ENCODE results near the gene RTN4R. TPM values are rescaled to one million over a fixed set of nuclear protein-coding genes. Genes with fewer than 3 reads are reported as not detected.
"Not testable (repeated sequence)": the region's sequence is repeated elsewhere in the genome, so short reads cannot be mapped to it uniquely, and the experiment has no call there.

The RTN4R gene
- total RNA-seq, 1 experiment from 2014 or later = 11.9 TPM

DNA sequence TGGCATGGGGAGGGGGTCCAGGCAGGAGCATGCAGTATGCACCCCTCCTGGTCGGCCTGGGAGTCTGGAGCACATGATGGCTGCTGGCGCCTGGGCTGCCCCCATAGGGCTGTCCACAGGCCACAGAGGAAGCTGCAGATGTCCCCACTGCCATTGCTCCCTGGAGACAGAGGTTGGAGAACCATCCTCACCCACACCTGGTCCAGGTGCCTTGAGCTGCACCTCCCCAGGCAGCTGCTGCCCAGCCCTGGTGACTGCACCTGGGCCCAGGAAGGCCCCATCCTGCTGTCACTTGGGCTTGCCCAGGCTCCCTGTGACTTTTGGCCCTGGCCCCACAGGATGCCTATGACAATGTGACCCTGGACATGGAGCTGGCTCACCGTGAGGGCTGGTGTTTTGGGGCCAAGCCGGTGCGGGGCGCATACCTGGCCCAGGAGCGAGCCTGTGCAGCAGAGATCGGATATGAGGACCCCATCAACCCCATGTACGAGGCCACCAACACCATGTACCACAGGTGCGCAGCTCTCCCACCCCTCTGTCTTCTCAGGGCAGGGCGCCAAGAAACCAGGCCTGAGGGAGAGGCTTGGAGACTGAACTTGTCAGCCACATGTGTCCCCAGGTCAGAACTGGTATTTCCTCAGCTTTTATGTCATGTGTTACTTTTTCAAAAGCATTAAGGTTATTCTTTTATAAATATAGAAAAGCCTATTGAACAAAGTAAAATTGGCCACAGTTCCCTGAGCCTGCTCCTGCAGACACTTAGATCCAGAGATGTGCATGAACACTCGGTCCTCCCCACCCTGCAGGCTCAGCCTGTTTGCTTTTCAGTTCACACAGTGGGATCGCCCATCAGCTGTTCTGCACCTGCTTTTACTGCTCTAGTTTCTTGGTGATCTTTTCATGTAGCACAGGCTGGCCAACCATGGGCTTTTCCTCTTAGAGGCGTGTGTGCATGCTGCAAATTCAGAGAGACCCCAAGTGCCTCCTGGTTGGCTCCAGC lies 39.6 kb upstream of the RTN4R start:
- in situ Hi-C loops (cut with HindIII; ENCODE audit: low pct_unique_long_range_greater_than_20kb, low sequenced_read_pairs); DNase-seq (ENCODE audit: low read depth): not testable (repeated sequence)

- in situ Hi-C loops (cut with HindIII; ENCODE audit: low pct_unique_long_range_greater_than_20kb, low sequenced_read_pairs); DNase-seq (ENCODE audit: low read depth): not testable (repeated sequence)
Measured at GRCh38 chr22:20306646-20307447, 38.7 kb upstream of the RTN4R start.

GRCh38 chr22:20305894-20306645 lies 38.0 kb upstream of the RTN4R start:
- DNase-seq (ENCODE audit: low read depth) = no peak
- in situ Hi-C loops (cut with HindIII; ENCODE audit: low pct_unique_long_range_greater_than_20kb, low sequenced_read_pairs) = no loop called here

- DNase-seq (ENCODE audit: low read depth); in situ Hi-C loops (cut with HindIII; ENCODE audit: low pct_unique_long_range_greater_than_20kb, low sequenced_read_pairs): not testable (repeated sequence)
Measured at GRCh38 chr22:20305230-20305893, 37.2 kb upstream of the RTN4R start.

DNA sequence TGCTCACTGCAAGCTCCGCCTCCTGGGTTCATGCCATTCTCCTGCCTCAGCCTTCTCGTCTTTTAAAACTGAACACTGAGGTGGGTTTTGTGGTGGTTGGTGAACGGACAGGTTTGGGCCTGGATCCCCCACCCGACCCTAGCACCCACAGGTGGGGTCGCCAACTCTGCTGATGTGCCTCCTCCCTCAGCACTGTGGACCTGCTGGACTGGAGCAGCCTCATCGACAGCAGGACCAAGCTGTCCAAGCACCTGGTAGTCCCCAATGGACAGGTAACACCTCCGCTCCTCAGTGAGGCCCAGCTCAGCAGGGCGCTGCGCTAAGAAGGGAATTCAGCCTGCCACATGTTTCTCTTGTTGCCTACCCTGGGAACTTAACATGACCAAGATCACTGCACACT lies 36.5 kb upstream of the RTN4R start:
- in situ Hi-C loops (cut with HindIII; ENCODE audit: low pct_unique_long_range_greater_than_20kb, low sequenced_read_pairs) = no loop called here
- no peak for DNase-seq (ENCODE audit: low read depth)

DNA sequence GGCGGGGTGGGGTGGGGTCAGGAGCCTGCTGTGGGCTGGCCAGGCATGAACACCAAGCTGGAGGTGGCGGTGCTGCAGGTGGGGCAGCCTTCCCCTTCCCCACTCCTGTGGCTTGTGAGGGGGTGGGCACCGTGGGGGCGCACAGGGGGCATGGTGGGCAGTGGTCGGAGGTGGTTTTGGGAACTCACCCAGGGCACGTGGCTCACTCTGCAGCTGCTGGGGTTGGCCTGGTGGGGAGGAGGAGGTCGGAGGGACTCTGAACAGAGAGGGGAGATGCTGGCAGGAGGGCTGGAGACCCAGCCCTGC lies 35.1 kb upstream of the RTN4R start:
- in situ Hi-C loops (cut with HindIII; ENCODE audit: low pct_unique_long_range_greater_than_20kb, low sequenced_read_pairs); DNase-seq (ENCODE audit: low read depth): not testable (repeated sequence)

DNA sequence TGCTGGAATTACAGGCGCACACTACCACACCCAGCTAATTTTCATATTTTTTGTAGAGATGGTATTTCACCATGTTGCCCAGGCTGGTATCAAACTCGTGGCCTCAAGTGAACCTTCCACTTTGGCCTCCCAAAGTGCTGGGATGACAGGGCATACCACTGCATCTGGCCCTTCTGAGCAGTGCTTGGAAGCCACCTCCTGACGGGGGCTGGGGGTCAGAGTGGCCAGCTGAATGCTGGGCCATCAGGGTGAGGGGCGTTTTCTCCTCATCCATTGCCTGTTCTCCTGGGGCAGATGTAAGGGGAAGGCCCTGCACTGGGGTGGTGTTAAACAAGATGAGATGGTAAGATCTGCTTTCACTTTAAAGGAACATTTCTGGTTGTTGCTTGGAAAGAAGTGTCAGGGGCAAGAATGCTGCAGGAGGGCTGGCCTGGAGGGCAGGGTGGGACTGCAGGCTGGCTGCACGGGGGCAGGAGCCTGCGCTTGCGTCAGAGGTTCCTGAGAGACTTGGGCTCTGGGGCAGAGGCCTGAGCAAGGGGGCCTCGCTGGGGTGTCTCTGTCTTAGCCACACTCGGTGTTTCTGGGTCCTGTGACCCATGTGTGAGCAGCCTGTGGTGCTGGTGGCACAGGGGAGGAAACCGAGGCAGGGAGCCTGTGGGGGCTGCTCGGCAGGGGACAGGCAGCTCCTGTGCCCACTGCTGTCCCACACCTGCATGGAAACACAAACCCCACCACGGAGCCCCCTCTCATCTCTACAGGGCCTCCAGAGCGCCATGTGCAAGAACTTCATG lies 34.5 kb upstream of the RTN4R start:
- DNase-seq (ENCODE audit: low read depth) = no peak
- in situ Hi-C loops (cut with HindIII; ENCODE audit: low pct_unique_long_range_greater_than_20kb, low sequenced_read_pairs) = no loop called here

DNA sequence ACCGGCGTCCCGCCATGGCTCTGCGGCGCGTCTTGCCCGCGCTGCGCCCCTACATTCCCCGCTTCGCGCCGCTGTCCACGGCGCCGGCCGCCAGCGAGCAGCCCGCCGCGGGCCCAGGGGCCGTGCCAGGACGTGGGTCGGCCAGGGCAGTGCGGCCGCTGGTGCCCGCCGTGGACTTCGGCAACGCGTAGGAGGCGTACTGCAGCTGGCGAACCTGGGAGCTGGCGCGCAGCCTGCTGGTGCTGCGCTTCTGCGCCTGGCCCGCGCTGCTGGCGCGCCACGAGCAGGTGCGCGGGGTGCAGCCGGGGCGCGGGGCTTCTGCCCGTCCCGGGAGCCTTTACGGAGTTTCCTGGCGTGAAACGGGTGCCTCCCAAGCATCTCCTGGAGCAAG lies 31.6 kb upstream of the RTN4R start:
- DNase-seq (ENCODE audit: low read depth) = peak; percentile 81
- in situ Hi-C loops (cut with HindIII; ENCODE audit: low pct_unique_long_range_greater_than_20kb, low sequenced_read_pairs) = no loop called here

DNA sequence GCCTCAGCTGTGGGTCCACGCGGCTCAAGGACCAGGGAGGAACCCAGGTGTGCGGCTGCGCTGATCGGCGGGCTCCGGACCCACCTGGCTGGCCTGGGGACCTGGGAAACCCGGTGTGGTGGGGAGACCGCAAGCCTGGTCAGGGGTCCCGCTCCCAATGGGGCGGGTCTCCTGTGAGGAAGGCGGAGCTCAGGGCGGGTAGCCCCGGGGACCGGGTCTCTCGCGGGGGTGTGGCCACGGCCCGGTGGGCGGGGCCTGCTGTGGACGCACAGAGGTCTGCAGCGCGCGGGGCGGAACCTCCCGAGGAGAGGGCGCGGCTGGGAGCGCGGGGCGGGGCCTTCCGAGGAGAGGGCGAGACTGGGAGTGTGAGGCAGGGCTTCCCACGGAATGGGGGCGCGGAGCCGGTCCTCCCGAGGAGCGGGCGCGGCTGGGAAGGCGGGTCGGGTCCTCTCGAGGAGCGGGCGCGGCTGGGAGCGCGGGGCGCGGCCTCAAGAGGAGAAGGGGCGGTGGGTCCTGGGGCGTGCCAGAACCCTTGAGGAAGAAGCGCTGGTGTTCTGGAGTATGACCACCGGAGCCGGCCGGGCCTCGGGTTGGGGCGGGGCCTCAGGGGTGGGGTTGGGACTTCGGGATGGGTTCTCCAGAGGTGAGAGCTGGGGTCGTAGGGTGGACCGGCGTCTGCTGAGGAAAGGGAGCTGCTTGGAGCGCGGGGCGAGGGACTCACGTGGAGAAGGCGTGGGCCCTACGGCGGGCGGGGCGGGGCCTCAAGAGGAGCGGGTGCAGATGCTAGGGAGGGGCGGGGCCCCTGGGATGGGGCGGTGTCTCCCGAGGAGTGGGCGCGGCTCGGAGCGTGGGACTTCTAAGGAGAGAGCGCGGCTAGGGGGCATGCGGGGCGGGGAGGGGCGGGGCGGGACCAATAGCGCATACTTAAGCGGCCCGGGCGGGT lies 31.0 kb upstream of the RTN4R start:
- DNase-seq (ENCODE audit: low read depth) = peak; percentile 91

DNA sequence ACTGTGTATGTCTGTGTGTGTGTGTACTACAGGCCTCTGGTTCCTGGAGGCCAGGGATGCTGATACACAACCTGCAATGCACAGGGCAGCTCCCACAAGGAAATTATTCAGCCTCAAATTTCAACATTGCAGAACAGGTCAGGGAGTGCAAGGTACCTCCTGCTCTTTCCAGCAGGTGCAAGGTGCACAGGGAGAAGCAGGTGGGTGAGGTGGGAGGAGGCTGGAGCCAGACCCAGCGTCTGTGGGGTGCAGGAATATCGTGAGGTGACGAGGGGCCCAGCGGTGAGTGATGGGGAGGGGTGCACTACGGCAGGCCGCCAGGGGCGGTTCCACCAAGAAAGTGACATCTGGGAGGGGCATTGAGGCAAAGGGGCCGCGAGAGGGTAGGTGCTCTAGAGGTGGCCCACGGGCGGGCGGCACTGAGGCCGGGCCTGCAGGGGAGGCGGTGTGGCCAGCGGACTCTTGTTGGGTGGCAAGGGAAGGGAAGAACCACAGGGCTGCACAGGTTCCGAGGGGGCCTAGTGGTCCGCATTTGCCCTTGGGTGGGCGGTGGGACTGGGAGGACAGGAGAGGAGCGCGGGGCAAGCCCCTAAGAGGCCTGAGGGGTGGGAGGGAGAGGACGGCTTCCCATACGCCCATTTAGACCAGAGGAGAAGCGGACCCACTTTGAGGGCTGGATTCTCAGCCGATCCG lies 30.1 kb upstream of the RTN4R start:
- DNase-seq (ENCODE audit: low read depth) = no peak
- in situ Hi-C loops (cut with HindIII; ENCODE audit: low pct_unique_long_range_greater_than_20kb, low sequenced_read_pairs) = no loop called here

More for the DNA sequence above, 31.0 kb upstream of the RTN4R start:
- in situ Hi-C loops (cut with HindIII; ENCODE audit: low pct_unique_long_range_greater_than_20kb, low sequenced_read_pairs) = no loop called here

DNA sequence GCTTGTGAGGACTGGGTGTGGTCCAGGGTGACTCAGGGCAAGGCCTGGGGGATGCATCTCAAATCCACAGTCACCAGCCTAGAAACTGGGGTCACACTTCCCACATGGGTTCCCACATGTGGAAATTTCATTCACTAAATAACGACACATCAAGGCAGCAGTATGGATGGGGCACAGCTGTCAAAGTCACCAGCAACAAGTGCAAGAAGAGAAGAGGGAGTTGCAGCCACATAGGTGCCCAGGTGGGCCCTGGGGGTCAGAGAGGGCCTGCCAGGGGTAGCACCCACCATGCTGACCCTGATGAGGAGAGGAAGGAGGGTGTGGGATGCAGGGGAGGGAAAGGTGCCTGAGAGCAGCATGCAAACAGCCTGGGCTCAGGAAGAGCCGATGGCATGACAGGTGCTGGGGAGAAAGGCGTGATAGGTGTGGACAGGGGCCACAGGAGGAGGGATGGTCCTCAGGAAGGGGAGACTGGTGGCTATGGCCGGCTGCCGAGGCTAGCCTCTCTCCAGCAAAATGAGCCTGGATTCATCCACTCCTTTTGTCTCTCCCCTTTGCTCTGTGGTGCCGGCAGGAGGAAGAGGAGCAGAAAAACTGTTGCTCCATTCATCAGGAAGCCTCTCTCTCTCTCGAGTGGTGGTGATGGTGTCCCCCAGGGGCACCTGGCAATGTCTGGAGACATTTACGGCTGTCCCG lies 29.4 kb upstream of the RTN4R start:
- in situ Hi-C loops (cut with HindIII; ENCODE audit: low pct_unique_long_range_greater_than_20kb, low sequenced_read_pairs) = no loop called here
- no peak for DNase-seq (ENCODE audit: low read depth)

DNA sequence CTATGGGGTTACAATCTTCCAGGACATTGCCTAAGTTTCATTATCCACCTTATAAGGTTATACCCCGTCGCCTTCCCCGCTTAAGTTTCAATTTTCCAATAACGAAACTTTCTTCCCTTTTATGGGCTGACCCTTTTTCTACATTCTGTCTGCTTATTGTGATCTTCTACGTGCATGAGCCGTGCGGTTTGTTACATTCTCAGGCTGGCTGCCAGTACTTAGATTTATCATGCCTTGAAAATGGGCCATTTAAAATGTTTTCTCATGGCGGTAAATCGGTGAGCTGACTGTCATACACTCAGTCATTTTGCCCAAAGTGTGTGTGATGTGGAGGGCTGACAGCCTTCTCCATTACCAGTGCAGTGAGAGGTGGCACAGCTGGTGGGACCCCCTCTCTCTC lies 28.5 kb upstream of the RTN4R start:
- in situ Hi-C loops (cut with HindIII; ENCODE audit: low pct_unique_long_range_greater_than_20kb, low sequenced_read_pairs) = no loop called here
- DNase-seq (ENCODE audit: low read depth) = no peak

GRCh38 chr22:20295262-20296064 lies 27.3 kb upstream of the RTN4R start:
- in situ Hi-C loops (cut with HindIII; ENCODE audit: low pct_unique_long_range_greater_than_20kb, low sequenced_read_pairs) = no loop called here
- DNase-seq (ENCODE audit: low read depth) = no peak

GRCh38 chr22:20292673-20293232 lies 24.6 kb upstream of the RTN4R start:
- no peak for DNase-seq (ENCODE audit: low read depth)
- in situ Hi-C loops (cut with HindIII; ENCODE audit: low pct_unique_long_range_greater_than_20kb, low sequenced_read_pairs) = no loop called here
